HepG2 (cell line): ENCODE measurements around the gene GRB7. TPM values are rescaled to one million over a fixed set of nuclear protein-coding genes. Genes with fewer than 3 reads are reported as not detected.

Experiments used
- ATF3 ChIP-seq: sonication (generic); formaldehyde crosslinking; IDR thresholded peaks from 2 replicates; pipeline ENCODE4 v1.4.0; 2020; ENCODE audit warnings: missing genetic modification reagents
- ELF4 ChIP-seq: sonication (generic); formaldehyde crosslinking; IDR thresholded peaks from 2 replicates; pipeline ENCODE4 v1.5.0; 2020; ENCODE audit warnings: missing genetic modification reagents, mild to moderate bottlenecking, moderate library complexity, borderline replicate concordance
- KMT2B ChIP-seq: IDR thresholded peaks from 2 replicates; pipeline ENCODE4 v1.6.1; 2016; ENCODE audit warnings: missing genetic modification reagents, missing compliant biosample characterization
- PCBP2 ChIP-seq: fragments of 200-400 bp; formaldehyde crosslinking; optimal IDR thresholded peaks from 2 replicates; pipeline ENCODE3; 2018; ENCODE audit warnings: low read length, low read depth; ENCODE audit not compliant: poor library complexity, severe bottlenecking
- PHF20 ChIP-seq: sonication (generic); formaldehyde crosslinking; IDR thresholded peaks from 2 replicates; pipeline ENCODE4 v1.5.0; 2020; ENCODE audit warnings: mild to moderate bottlenecking, missing genetic modification reagents
- RARA ChIP-seq: IDR thresholded peaks from 2 replicates; pipeline ENCODE4 v1.6.1; 2016; ENCODE audit warnings: missing genetic modification reagents, missing compliant biosample characterization
- SP1 ChIP-seq, 2 experiments: fragments of 450-650 bp in 1 of 2; sonication (generic) in 1 of 2; formaldehyde crosslinking in 1 of 2; IDR thresholded peaks; 2 replicates each; pipeline versions ENCODE4 v1.4.0 to v1.6.1; 2016 to 2020; ENCODE audit warnings: missing genetic modification reagents in 1 of 2
- SRF ChIP-seq: IDR thresholded peaks from 2 replicates; pipeline ENCODE4 v1.6.1; 2011; ENCODE audit warnings: mild to moderate bottlenecking, low read depth, low read length, moderate library complexity
- TEAD2 ChIP-seq: sonication (generic); formaldehyde crosslinking; IDR thresholded peaks from 2 replicates; pipeline ENCODE4 v1.9.0; 2021; ENCODE audit warnings: missing genetic modification reagents
- THAP7 ChIP-seq: sonication (generic); formaldehyde crosslinking; IDR thresholded peaks from 2 replicates; pipeline ENCODE4 v1.8.1; 2023; ENCODE audit warnings: mild to moderate bottlenecking, missing genetic modification reagents
- THAP9 ChIP-seq: sonication (generic); formaldehyde crosslinking; IDR thresholded peaks from 2 replicates; pipeline ENCODE4; 2020; ENCODE audit warnings: missing genetic modification reagents, mild to moderate bottlenecking, borderline replicate concordance
- TOE1 ChIP-seq: sonication (generic); formaldehyde crosslinking; IDR thresholded peaks from 2 replicates; pipeline ENCODE4 v1.4.0; 2020; ENCODE audit warnings: mild to moderate bottlenecking, missing genetic modification reagents
- ZHX2 ChIP-seq, 2 experiments: sonication (generic) in 1 of 2; formaldehyde crosslinking in 1 of 2; IDR thresholded peaks; 2 replicates each; pipeline versions ENCODE4 v1.6.1 to v1.9.0; 2014 to 2022; ENCODE audit warnings: antibody characterized with exemption in 1 of 2, borderline replicate concordance in 1 of 2, inconsistent platforms in 1 of 2, low read depth in 1 of 2, missing genetic modification reagents in 1 of 2
- ZNF639 ChIP-seq: conservative IDR thresholded peaks from 2 replicates; pipeline ENCODE4 v1.6.1; 2018; ENCODE audit warnings: missing genetic modification reagents
- polyA plus RNA-seq, 8 experiments: library from polyadenylated mRNA; depleted of rRNA in 3 of 8; stranded (reverse) in 7 of 8; unstranded in 1 of 8; fragments of >200 nt; fragmentation: Illumina TruSeq in 4 of 8; extraction: Trizol in 4 of 8; gene quantifications; 2 replicates each; pipeline versions ENCODE4 v1.2.1 to v1.2.3, GENCODE V29; 2011 to 2016; ENCODE audit warnings: low read depth in 4 of 8, missing spikeins in 1 of 8, mixed read lengths in 1 of 8; ENCODE audit not compliant: insufficient read depth in 1 of 8
- total RNA-seq, 5 experiments: library from RNA; depleted of rRNA; stranded (reverse); fragments of >200 nt; fragmentation: Illumina TruSeq; extraction: Trizol; gene quantifications; 2 replicates each; pipeline ENCODE4 v1.2.3, GENCODE V29; 2016; ENCODE audit warnings: low read depth in 1 of 5

The GRB7 gene
- total and polyA plus RNA-seq, 2 of the 13 experiments (the other 11 are each of a cell fraction or from before 2014, with no cell fraction given) = 60.2 to 77.7 TPM

- TF ChIP-seq ZHX2 (IDR thresholded peaks at IDR 0.05; ENCODE audit: low read depth) (no peak), ZHX2 (CRISPR knock-in tag; IDR thresholded peaks at IDR 0.05; ENCODE audit: borderline replicate concordance) (peak; percentile 45; the same call in 1 of the 2 replicates), TOE1 (CRISPR knock-in tag) (no peak), TEAD2 (CRISPR knock-in tag) (no peak), ATF3 (peak; percentile 55), KMT2B (CRISPR knock-in tag) (peak; percentile 20; the same call in 1 of the 2 replicates), RARA (CRISPR knock-in tag) (peak; percentile 36), ELF4 (CRISPR knock-in tag) (no peak), SRF (no peak), SP1 (IDR thresholded peaks at IDR 0.05) (no peak), SP1 (CRISPR knock-in tag; IDR thresholded peaks at IDR 0.05) (0 out of 2 replicates have a peak, but pooled peaks have one; percentile 23), THAP9 (CRISPR knock-in tag) (peak; percentile 60), THAP7 (CRISPR knock-in tag) (peak; percentile 76; the same call in 1 of the 2 replicates), ZNF639 (CRISPR knock-in tag) (0 out of 2 replicates have a peak, but pooled peaks have one; percentile 8), PHF20 (0 out of 2 replicates have a peak, but pooled peaks have one; percentile 19), PCBP2 (no peak)
Measured at GRCh38 chr17:39737760-39738567, at the start of gene GRB7 (continued).
